Measurements from ENCODE around the gene REEP1. TPM values are rescaled to one million over a fixed set of nuclear protein-coding genes. Genes with fewer than 3 reads are reported as not detected.

The REEP1 gene, protein sequence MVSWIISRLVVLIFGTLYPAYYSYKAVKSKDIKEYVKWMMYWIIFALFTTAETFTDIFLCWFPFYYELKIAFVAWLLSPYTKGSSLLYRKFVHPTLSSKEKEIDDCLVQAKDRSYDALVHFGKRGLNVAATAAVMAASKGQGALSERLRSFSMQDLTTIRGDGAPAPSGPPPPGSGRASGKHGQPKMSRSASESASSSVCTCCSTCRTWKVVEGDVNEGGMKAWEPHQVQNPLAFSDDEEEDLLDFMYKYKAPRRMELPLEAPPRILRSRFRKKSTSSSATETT
- total RNA-seq = 0.63 TPM

DNA sequence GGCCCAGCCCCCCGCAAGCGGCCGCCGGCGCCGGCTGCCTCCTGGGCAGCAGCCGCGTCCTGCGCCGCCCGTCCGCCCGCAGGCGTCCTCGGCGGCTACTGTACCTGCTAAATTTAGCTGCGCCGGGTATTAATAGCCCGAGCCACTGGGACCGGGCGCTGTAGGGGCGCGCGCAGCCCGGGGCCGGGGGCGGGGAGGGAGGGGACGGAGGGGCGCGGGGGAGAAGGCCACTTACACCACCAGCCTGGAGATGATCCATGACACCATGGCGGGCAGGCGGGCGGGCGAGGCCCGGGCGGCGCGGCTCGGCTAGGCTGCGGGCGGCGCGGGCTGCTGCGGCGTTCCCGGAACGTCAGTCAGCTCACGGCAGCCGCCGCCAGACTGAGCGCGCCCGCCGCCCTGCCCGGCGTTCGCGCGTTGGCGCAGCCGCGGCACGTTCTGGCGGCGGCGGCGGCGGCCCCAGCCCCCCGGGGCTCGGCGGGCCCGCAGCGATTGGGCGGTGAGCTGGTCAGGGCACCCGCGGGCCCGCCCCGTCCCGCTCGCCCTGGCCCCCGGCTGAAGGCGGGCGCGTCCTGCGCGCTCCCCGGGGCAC lies at the start of gene REEP1:
TSS of gene REEP1 (minus strand) at position 383 of the 592 bp plus-strand sequence. CDS start at position 267, 116 bp downstream.
- peaks cover 64% of the 10 kb centered on the region for H3K27me3 ChIP-seq (ENCODE audit: insufficient read depth, low read length)
- no peak within 1 kb of the TSS for H3K4me3 ChIP-seq (ENCODE audit: low read length)
- peaks cover 10% of the 10 kb centered on the region for H3K9me3 ChIP-seq (ENCODE audit: low read depth, low read length)
- peaks cover 10% of the 10 kb centered on the region for H3K4me1 ChIP-seq (ENCODE audit: insufficient read depth, low read length)

GRCh38 chr2:86383844-86384243 lies 46.4 kb upstream of the REEP1 start:
- H3K27me3 ChIP-seq (ENCODE audit: insufficient read depth, low read length) = no peaks in the 10 kb centered on the region
- H3K9me3 ChIP-seq (ENCODE audit: low read depth, low read length) = no peaks in the 10 kb centered on the region
- H3K4me1 ChIP-seq (ENCODE audit: insufficient read depth, low read length) = no peaks in the 10 kb centered on the region
- H3K4me3 ChIP-seq (ENCODE audit: low read length) = no peak overlapping the region

GRCh38 chr2:86382698-86383097 lies 45.3 kb upstream of the REEP1 start:
- H3K9me3 ChIP-seq (ENCODE audit: low read depth, low read length) = no peaks in the 10 kb centered on the region
- H3K4me3 ChIP-seq (ENCODE audit: low read length) = no peak overlapping the region

DNA sequence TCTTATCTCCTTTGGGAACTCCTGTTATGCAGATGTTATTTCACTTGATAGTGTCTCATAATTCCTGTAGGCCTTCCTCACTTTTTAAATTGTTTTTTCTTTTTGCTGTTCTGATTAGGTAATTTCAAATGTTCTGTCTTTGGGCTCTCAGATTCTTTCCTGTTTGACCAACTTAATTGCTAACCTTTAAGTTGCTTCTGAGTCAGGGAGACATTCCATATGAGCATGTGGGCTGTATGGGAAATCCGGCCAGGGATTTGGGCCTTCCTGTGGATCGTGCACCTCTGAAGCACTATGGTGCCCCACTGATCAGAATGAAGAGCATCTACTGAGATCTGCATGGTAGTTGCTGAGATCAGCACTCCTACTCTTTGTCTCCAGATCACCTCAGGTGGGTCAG lies 44.7 kb upstream of the REEP1 start:
- H3K27me3 ChIP-seq (ENCODE audit: insufficient read depth, low read length) = no peaks in the 10 kb centered on the region
- no peaks in the 10 kb centered on the region for H3K4me1 ChIP-seq (ENCODE audit: insufficient read depth, low read length)
- H3K4me3 ChIP-seq (ENCODE audit: low read length) = no peak overlapping the region
- H3K9me3 ChIP-seq (ENCODE audit: low read depth, low read length) = no peaks in the 10 kb centered on the region

More at GRCh38 chr2:86382698-86383097, 45.3 kb upstream of the REEP1 start:
- H3K27me3 ChIP-seq (ENCODE audit: insufficient read depth, low read length) = no peaks in the 10 kb centered on the region
- H3K4me1 ChIP-seq (ENCODE audit: insufficient read depth, low read length) = no peaks in the 10 kb centered on the region

DNA sequence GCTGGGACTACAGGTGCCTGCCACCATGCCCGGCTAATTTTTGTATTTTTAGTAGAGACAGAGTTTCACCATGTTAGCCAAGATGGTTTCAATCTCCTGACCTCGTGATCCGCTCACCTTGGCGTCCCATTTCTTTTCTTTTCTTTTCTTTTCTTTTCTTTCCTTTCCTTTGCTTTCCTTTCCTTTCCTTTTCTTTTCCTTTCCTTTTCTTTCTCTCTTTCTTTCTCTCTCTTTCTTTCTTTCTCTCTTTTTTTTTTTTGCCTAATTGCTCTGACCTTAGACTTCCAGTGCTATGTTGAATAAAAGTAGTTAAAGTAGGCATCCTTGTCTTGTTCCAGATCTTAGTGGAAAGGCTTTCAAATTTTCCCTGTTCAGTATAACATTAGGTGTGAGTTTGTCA lies 41.0 kb upstream of the REEP1 start:
- Histone ChIP-seq H3K27me3 (ENCODE audit: insufficient read depth, low read length) (no peaks in the 10 kb centered on the region), H3K4me3 (ENCODE audit: low read length) (no peak overlapping the region), H3K4me1 (ENCODE audit: insufficient read depth, low read length) (no peaks in the 10 kb centered on the region), H3K9me3 (ENCODE audit: low read depth, low read length) (no peaks in the 10 kb centered on the region)

- H3K4me1 ChIP-seq (ENCODE audit: insufficient read depth, low read length) = peaks cover 16% of the 10 kb centered on the region
- H3K4me3 ChIP-seq (ENCODE audit: low read length) = no peak overlapping the region
- no peaks in the 10 kb centered on the region for H3K9me3 ChIP-seq (ENCODE audit: low read depth, low read length)
- no peaks in the 10 kb centered on the region for H3K27me3 ChIP-seq (ENCODE audit: insufficient read depth, low read length)
Measured at GRCh38 chr2:86375623-86376022, 38.2 kb upstream of the REEP1 start.

DNA sequence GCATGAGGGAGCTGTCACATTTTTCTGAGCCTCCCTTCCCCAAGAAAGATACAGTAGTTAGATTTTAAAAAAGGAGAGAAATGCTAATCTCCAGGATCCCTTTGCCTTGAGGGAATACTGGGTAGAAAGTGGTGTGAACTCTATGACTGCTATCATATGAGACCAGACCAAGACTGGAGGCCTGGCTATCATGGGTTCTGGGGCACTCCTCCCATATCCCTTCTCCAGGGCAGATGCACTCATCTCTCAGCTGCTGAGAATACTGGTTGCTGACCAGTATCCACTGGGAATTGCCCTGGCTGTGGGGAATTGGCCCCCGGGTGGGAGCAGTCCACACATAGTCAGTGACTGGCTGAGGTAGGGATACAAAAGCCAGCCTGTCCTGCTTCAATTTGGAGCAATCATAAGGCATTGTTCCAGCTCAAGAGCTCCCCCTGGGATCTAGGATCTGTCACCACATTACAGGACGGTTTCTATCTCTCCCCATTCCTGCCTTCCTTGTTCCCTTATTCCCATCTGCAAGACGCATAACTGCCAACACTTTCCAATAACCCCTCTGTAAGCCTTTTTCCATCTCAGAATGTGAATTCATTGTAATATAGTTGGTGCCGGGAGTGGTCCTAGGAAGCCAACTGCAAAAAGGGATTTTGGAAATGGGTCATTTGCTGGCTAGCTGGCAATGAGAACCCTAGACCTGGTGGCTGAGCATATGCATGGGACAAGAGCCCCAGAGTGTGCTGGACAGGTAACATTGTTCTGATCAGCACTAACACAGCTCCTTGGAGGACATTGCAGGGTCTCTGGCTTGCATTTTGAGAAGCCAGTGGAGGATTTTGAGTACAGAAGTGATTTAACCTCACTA lies 35.4 kb upstream of the REEP1 start:
- H3K9me3 ChIP-seq (ENCODE audit: low read depth, low read length) = no peaks in the 10 kb centered on the region
- no peak overlapping the region for H3K4me3 ChIP-seq (ENCODE audit: low read length)
- peaks cover 27% of the 10 kb centered on the region for H3K4me1 ChIP-seq (ENCODE audit: insufficient read depth, low read length)
- H3K27me3 ChIP-seq (ENCODE audit: insufficient read depth, low read length) = no peaks in the 10 kb centered on the region

GRCh38 chr2:86372133-86372532 lies 34.7 kb upstream of the REEP1 start:
- Histone ChIP-seq H3K27me3 (ENCODE audit: insufficient read depth, low read length) (no peaks in the 10 kb centered on the region), H3K9me3 (ENCODE audit: low read depth, low read length) (no peaks in the 10 kb centered on the region), H3K4me1 (ENCODE audit: insufficient read depth, low read length) (peaks cover 31% of the 10 kb centered on the region), H3K4me3 (ENCODE audit: low read length) (no peak overlapping the region)

- H3K4me3 ChIP-seq (ENCODE audit: low read length) = no peak overlapping the region
- H3K27me3 ChIP-seq (ENCODE audit: insufficient read depth, low read length) = no peaks in the 10 kb centered on the region
- no peaks in the 10 kb centered on the region for H3K9me3 ChIP-seq (ENCODE audit: low read depth, low read length)
- peaks cover 31% of the 10 kb centered on the region for H3K4me1 ChIP-seq (ENCODE audit: insufficient read depth, low read length)
Measured at GRCh38 chr2:86371527-86371926, 34.1 kb upstream of the REEP1 start.

DNA sequence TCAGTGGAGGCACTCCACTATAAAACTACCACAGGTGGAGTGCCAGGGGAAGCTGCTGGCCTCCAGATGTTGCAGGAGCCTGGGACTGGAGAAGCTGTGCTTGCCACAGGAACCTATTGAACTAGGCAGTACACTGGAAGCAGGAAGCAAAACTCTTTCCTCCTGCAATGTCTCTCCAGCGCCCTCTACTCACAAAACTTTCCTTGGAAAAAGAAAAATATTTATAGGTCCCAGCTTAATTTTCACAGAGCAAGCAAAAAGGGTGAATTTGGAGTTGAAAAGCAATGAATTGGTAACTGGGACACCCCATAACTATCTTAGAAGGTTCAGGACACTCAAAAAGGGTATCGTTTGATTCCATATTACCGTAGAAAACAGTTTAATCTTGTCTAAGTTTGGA lies 33.2 kb upstream of the REEP1 start:
- Histone ChIP-seq H3K9me3 (ENCODE audit: low read depth, low read length) (no peaks in the 10 kb centered on the region), H3K27me3 (ENCODE audit: insufficient read depth, low read length) (no peaks in the 10 kb centered on the region), H3K4me3 (ENCODE audit: low read length) (no peak overlapping the region), H3K4me1 (ENCODE audit: insufficient read depth, low read length) (peaks cover 31% of the 10 kb centered on the region)

- H3K4me1 ChIP-seq (ENCODE audit: insufficient read depth, low read length) = peaks cover 31% of the 10 kb centered on the region
- H3K4me3 ChIP-seq (ENCODE audit: low read length) = no peak overlapping the region
- H3K9me3 ChIP-seq (ENCODE audit: low read depth, low read length) = no peaks in the 10 kb centered on the region
- no peaks in the 10 kb centered on the region for H3K27me3 ChIP-seq (ENCODE audit: insufficient read depth, low read length)
Measured at GRCh38 chr2:86368161-86368824, 30.9 kb upstream of the REEP1 start.

- H3K4me3 ChIP-seq (ENCODE audit: low read length) = no peak overlapping the region
- H3K27me3 ChIP-seq (ENCODE audit: insufficient read depth, low read length) = no peaks in the 10 kb centered on the region
- no peaks in the 10 kb centered on the region for H3K9me3 ChIP-seq (ENCODE audit: low read depth, low read length)
- peaks cover 27% of the 10 kb centered on the region for H3K4me1 ChIP-seq (ENCODE audit: insufficient read depth, low read length)
Measured at GRCh38 chr2:86367499-86367777, 30.0 kb upstream of the REEP1 start.

GRCh38 chr2:86366651-86367498 lies 29.4 kb upstream of the REEP1 start:
- H3K27me3 ChIP-seq (ENCODE audit: insufficient read depth, low read length) = no peaks in the 10 kb centered on the region
- H3K9me3 ChIP-seq (ENCODE audit: low read depth, low read length) = no peaks in the 10 kb centered on the region
- H3K4me3 ChIP-seq (ENCODE audit: low read length) = no peak overlapping the region
- peaks cover 22% of the 10 kb centered on the region for H3K4me1 ChIP-seq (ENCODE audit: insufficient read depth, low read length)

DNA sequence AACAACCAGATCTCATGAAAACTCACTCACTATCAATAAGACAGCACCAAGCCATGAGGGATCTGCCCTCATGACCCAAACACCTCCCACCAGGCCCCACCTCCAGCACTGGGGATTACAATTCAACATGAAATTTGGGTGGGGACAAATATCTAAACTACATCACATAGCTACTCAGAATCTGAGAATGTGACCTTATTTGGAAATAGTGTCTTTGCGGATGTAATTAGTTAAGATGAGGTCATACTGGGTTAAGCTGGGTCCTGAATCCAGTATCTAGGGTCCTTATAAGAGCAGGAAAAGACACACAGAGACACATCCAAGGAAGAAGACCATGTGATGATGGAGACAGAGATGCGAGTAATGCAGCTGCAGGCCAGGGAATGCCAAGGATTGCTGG lies 27.5 kb upstream of the REEP1 start:
- H3K4me1 ChIP-seq (ENCODE audit: insufficient read depth, low read length) = peaks cover 15% of the 10 kb centered on the region
- H3K4me3 ChIP-seq (ENCODE audit: low read length) = no peak overlapping the region
- no peaks in the 10 kb centered on the region for H3K9me3 ChIP-seq (ENCODE audit: low read depth, low read length)
- H3K27me3 ChIP-seq (ENCODE audit: insufficient read depth, low read length) = no peaks in the 10 kb centered on the region

Data from mononuclear cell (primary cell).